GM12892 (cell line): Measurements from ENCODE around the gene CA9. TPM values are rescaled to one million over a fixed set of nuclear protein-coding genes. Genes with fewer than 3 reads are reported as not detected.
"Not testable (repeated sequence)": the region's sequence is repeated elsewhere in the genome, so short reads cannot be mapped to it uniquely, and the experiment has no call there.

Experiments
- DNase-seq: peaks from one replicate; pipeline ENCODE4 v3.0.0; 2011; ENCODE audit not compliant: insufficient read length
- FAIRE-seq: peaks from 2 replicates; lab custom pipeline; 2011; peaks lifted over from hg19 to GRCh38; lab: Jason Lieb, UNC
- POLR2A ChIP-seq: IDR thresholded peaks from 2 replicates; pipeline ENCODE4 v1.6.1; 2011; ENCODE audit warnings: low read depth, low read length, control low read depth
- POLR2AphosphoS5 ChIP-seq: IDR thresholded peaks from 2 replicates; pipeline ENCODE4 v1.6.1; 2011; ENCODE audit warnings: low read depth, low read length, control low read depth
- TAF1 ChIP-seq: IDR thresholded peaks from 2 replicates; pipeline ENCODE4 v1.6.1; 2011; ENCODE audit warnings: low read depth, mild to moderate bottlenecking, control low read depth, low read length, borderline replicate concordance
- polyA plus RNA-seq: library from polyadenylated mRNA; unstranded; fragments of >200 nt; gene quantifications from one replicate; pipeline ENCODE4 v1.2.1, GENCODE V29; 2012; ENCODE audit warnings: missing spikeins, inconsistent platforms; ENCODE audit not compliant: missing spikeins

Gene CA9
- polyA plus RNA-seq: 2.0 TPM

DNA sequence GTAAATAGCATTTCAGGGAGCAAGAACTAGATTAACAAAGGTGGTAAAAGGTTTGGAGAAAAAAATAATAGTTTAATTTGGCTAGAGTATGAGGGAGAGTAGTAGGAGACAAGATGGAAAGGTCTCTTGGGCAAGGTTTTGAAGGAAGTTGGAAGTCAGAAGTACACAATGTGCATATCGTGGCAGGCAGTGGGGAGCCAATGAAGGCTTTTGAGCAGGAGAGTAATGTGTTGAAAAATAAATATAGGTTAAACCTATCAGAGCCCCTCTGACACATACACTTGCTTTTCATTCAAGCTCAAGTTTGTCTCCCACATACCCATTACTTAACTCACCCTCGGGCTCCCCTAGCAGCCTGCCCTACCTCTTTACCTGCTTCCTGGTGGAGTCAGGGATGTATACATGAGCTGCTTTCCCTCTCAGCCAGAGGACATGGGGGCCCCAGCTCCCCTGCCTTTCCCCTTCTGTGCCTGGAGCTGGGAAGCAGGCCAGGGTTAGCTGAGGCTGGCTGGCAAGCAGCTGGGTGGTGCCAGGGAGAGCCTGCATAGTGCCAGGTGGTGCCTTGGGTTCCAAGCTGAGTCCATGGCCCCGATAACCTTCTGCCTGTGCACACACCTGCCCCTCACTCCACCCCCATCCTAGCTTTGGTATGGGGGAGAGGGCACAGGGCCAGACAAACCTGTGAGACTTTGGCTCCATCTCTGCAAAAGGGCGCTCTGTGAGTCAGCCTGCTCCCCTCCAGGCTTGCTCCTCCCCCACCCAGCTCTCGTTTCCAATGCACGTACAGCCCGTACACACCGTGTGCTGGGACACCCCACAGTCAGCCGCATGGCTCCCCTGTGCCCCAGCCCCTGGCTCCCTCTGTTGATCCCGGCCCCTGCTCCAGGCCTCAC, at the start of gene CA9:
TSS of gene CA9 (plus strand) at position 797 of the 893 bp plus-strand sequence. CDS start at position 829, 32 bp downstream.
- DNase-seq: no peak
- no peak for FAIRE-seq
- no peak for TF ChIP-seq POLR2A
- TF ChIP-seq TAF1: no peak
- no peak for TF ChIP-seq POLR2AphosphoS5

DNA sequence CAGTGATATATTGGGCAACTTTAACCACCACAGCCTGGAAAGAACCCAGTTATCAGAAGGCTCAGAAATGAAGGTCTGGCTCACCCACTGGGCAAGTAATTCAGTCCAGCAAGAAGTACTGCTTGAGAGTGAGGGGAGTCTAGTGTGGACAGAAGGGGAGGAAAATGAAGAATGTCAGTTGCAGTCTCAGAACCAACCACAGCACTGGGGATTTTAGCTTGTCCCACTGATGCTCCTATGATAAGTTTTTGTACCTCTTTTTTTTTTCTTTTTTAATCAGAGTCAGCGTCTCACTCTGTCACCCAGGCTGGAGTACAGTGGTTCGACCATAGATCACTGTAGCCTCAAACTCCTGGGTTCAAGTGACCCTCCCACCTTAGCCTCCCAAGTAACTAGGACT, 46.2 kb upstream of the CA9 start:
- TF ChIP-seq TAF1 (no peak), POLR2A (no peak)
- DNase-seq (no peak), FAIRE-seq (no peak)

DNA sequence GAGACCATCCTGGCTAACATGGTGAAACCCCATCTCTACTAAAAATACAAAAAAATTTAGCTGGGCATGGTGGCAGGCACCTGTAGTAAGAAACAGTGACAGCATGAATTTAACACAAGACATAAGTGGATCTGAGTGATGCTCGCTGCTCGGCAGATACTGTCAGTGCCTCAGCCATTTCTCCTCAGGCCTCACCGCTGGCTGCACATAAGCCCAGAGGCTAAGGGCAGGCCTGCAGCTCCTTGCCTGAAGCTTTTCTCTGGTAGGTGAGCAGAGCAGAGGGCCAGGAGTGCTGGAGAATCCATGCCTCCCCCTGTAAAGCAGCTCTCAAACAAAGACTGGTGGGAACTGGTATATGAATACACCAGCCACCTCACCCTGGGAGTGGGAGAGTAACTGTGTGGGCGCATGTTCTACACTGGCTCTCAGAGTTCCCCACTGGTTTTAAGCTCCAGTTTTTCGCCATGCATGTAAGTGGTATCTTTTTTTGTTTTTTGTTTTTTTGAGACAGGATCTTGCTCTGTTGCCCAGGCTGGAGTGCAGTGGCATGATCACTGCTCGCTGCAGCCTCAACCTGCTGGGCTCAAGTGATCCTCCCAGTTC, 45.2 kb upstream of the CA9 start:
- DNase-seq (no peak), FAIRE-seq (no peak)
- TF ChIP-seq TAF1 (no peak), POLR2AphosphoS5 (no peak), POLR2A (no peak)

DNA sequence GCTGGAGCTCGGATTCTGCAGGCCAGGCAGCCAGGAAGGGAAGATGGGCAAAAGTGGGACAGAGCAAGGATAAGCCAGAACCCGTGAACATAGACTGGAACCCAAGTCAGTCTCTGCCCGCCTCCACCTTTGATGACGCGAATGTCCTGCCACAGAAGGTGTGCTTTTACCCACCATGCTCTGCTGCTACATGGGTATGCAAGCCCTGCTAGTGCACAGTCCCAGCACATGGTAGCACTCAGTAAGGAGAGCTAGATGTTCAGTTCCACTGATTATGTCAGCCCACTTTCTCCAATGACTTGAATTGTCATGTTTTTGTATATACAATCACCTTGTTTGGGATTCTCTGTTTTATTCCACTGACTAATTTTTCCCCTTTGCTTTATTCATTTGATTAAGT, 44.1 kb upstream of the CA9 start:
- no peak for FAIRE-seq
- TF ChIP-seq TAF1: no peak
- TF ChIP-seq POLR2AphosphoS5: no peak
- no peak for TF ChIP-seq POLR2A
- DNase-seq: no peak

DNA sequence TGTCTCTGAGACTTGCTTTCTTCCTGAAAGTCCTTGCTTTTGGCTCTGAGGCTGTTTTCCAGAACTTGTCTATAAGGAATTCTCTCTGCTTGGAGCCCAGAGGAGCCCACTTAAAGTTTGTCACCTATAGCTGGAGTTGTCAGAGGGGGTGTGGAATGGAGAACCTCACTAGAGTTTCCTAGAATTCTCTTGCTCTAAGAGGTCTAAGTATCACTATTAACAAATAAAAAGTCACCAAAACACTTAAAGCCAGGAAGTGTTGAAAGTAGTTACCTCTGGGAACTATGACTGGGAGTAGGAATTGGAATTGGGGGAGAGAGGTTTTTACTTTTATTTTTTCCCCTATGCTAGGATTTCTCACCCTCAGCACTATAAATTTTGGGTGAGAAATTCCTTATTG, 38.0 kb upstream of the CA9 start:
- DNase-seq: no peak
- TF ChIP-seq POLR2A: no peak
- no peak for TF ChIP-seq POLR2AphosphoS5
- no peak for TF ChIP-seq TAF1
- FAIRE-seq: no peak

DNA sequence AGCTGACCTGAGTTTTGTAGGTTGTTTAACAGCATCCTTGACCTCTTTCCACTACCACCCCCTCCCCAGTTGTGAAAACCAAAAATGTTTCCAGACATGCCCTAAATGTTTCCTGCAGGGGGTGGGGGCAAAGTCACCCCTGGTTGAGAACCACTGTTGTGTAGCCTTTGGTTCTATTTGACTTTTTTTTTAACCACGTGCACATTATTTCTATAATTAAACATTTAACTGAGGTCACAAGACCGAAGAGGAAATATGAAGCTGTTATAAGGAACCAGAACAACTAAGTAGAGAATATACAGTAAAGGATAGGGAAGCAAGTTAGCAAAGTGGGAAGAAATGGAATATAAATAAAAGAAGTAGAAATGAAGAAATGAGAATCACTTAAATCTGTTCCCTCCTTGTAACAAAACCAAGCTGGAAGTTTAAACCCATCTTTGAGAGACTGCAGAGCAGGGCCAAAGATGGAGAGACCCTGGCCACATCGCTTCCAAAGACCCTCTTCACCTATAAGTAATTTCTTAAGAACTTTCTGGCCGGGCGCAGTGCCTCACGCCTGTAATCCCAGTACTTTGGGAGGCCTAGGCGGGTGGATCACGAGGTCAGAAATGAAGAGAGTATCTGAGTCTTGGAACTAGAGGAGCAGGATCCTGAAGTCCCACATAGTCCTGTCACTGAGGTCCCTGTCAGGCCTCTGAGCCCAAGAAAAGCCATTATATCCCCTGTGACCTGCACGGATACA, 37.4 kb upstream of the CA9 start:
- TF ChIP-seq POLR2AphosphoS5 (no peak), TAF1 (no peak), POLR2A (no peak)
- FAIRE-seq (no peak), DNase-seq (no peak)

DNA sequence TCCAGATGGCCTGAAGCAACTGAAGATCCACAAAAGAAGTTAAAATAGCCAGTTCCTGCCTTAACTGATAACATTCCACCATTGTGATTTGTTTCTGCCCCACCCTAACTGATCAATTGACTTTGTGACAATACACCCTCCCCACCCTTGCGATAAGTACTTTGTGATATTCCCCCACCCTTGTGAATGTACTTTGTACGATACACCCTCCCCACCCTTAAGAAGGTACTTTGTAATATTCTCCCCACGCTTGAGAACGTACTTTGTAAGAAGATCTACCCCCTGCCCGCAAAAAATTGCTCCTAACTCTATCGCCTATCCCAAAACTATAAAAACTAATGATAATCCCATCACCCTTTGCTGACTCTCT, 36.9 kb upstream of the CA9 start:
- FAIRE-seq, DNase-seq: not testable (repeated sequence)

DNA sequence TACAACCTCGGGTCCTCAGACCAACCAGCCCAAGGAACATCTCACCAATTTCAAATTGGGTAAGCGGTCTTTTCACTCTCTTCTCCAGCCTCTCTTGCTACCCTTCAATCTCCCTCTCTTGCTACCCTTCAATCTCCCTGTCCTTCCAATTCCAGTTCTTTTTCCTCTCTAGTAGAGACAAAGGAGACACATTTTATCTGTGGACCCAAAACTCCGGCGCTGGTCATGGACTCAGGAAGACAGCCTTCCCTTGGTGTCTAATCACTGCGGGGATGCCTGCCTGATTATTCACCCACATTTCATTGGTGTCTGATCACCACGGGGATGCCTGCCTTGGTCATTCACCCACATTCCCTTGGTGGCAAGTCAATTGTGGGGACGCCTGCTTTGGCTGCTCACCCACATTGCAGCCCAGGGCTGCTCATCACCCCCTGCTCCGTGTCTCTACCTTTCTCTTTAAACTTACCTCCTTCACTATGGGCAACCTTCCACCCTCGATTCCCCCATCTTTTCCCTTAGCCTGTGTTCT, 36.2 kb upstream of the CA9 start:
- FAIRE-seq, DNase-seq: not testable (repeated sequence)

DNA sequence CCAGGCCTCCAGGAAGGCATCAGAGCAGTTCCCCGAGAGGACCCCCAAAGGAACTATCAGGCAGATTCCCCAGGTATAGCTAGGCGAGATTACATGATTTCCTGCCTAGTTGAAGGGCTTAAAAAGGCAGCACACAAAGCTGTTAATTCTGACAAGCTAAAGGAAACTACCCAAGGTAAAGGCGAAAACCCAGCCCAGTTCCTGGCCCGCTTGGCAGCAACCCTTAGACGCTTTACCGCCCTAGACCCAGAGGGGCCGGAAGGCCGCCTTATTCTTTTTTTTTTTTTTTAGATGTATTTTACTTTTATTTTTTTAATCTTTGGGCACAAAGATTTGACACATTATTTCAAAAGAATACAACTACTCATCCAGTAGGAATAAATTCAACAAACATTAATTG, 35.0 kb upstream of the CA9 start:
- FAIRE-seq, DNase-seq: not testable (repeated sequence)

DNA sequence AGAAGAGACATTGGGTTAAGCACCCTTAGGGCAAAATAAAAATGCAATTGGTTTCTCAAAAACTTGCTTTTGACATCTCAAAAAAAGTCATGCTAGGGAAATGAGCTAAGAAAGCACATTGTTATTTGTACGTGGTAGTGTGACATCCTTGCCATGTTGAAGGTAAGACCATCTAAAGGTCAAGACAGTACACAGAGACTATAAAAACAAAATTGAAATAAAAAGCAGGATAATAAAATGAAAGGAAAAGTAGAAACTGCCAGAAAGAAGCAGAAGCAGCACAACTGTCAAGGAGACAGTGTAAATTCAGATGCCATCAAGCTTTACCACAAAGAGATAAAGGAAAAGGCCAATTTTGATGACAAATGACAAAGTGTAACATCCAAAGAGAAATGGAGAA, 34.5 kb upstream of the CA9 start:
- not testable (repeated sequence) for DNase-seq, FAIRE-seq

DNA sequence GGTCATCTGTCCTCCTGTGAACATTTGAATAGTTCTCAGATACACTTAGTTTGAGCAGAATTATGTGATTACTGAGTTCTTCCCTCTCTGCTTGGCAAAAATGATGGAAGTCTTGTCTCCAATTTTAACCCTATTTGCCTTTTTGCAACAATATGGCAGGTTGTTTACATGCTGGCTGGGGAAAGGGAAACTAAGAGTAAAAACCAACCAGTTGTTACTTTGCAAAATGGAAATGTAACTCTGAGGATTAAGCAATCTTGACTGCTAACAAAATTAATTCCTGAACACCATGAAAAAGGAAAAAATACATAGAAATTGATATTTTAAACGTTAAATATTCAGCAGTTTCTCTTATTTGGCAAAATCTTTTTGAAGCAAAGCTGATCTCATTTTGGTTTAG, 34.1 kb upstream of the CA9 start:
- TF ChIP-seq POLR2A (no peak), POLR2AphosphoS5 (no peak), TAF1 (no peak)
- DNase-seq: no peak
- peak; percentile 87 for FAIRE-seq

DNA sequence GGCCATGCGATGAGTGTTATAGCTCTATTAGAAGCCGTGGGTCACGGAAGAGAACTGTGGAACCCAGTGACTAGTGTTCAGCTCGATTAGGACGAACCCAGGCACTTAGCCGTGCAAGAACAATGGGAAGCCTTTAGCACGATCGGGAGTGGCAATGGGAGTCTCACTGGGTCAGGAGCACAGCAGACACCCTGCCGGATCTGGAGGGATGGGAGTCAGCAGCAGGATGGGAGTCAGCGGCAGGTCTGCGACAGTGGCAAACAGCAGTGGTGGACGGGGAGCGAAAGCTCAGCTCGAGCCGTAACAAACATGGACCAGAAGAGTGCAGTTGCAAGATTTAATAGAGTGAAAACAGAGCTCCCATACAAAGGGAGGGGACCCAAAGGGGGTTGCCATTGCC, 33.3 kb upstream of the CA9 start:
- not testable (repeated sequence) for FAIRE-seq, DNase-seq

DNA sequence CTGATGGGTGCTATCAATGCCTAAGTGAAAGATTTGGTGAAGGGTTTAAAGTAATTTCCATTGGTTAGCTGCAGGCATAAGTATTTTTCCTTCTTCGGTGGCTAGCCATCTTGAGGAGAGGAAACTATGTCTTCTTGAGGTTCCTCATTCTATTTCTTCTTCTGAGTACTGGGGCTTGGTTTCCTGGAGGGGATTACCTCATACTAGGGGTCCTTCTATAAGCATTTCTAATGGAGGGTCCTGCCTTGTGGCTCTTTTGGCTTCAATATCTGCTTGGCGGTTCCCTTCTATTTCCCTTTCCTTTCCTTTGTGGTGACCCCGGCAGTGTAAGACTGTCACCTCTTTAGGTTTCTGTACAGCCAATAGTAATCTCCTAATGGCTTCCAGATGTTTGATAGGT, 32.2 kb upstream of the CA9 start:
- FAIRE-seq, DNase-seq: not testable (repeated sequence)
